ENCODE data around the gene TUBB2B.

- TF ChIP-seq CTCF (IDR thresholded peaks at IDR 0.05) = no peak
- TF ChIP-seq EZH2 (IDR thresholded peaks at IDR 0.05; ENCODE audit: borderline replicate concordance, insufficient read depth, low read depth, low read length, poor library complexity, severe bottlenecking) = no peak
These were observed 42.0 kb upstream of the TUBB2B start for GRCh38 chr6:3269281-3269975.
